ENCODE results near the gene UMAD1.

UMAD1 gene

DNA sequence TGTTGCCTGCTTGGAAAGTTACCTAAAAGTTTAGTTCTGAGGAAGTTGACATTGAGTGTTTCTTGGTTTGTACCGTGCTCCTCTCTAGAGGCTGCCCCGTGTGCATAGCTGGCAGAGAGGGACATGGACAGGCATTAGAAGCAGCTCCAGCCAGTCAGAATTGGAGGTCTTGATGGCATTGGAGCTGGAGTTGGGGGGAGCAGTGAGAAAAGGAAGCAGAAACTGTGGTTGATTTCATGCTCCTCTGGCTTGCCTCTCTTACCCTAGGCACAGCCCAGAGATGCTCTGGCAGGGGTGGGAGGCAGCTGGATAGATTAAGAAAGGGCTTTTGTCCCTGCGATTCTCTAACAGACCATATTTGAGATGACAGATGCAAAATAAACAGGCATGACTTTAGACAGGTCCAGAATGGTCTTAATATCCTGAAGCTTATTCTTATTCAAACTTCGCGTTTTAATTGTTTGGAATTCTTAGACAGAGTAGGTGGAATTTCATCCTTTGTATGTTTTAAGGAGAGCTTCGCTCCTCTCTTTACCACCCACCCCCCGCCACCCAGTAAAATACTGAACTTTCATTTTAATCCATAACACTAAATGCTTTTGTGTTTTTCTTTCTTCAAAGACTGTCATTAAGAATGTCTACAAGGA lies 254.6 kb downstream of the UMAD1 start:
- no peak for DNase-seq (ENCODE audit: low spot score)

DNA sequence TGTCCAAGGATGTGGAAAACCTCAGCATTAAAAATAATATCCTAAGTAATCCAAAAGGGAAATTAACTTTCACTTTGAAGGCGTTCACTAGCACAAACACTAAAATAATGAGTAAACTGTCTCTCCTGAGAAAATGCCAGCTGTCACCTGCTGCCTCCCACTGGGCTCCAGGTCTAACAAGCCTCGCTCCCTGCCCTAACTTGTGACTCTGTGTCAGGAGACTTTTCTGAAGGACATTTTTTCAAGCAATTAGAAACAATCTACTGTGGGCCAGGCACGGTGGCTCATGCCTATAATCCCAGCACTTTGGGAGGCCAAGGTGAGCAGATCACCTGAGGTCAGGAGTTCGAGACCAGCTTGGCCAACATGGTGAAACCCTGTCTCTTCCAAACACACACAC lies 255.2 kb downstream of the UMAD1 start:
- no peak for DNase-seq (ENCODE audit: low spot score)

GRCh38 chr7:7897509-7897908 lies 257.0 kb downstream of the UMAD1 start:
- DNase-seq (ENCODE audit: low spot score) = no peak

GRCh38 chr7:7897949-7898515 lies 257.5 kb downstream of the UMAD1 start:
- no peak for DNase-seq (ENCODE audit: low spot score)

DNA sequence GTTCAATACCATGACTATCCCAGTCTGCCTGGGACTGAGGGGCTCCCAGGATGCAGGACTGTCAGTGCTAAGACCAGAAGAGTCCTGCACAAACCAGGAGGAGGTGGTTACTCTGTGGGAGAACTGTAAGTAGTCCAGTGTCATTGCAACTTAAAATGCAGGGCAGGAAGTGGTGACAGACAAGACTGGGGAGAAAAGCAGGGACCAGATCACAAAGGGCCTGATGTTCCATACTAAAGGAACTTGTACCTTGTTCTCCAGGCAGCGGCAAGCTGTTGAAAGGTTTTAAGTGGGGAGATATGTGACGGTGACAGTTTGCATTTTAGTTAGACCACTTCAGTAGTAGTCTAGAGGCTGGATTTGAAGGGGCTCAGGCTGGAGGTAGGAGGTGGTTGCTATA lies 262.3 kb downstream of the UMAD1 start:
- no peak for DNase-seq (ENCODE audit: low spot score)

GRCh38 chr7:7907306-7907705 lies 266.8 kb downstream of the UMAD1 start:
- no peak for DNase-seq (ENCODE audit: low spot score)

DNA sequence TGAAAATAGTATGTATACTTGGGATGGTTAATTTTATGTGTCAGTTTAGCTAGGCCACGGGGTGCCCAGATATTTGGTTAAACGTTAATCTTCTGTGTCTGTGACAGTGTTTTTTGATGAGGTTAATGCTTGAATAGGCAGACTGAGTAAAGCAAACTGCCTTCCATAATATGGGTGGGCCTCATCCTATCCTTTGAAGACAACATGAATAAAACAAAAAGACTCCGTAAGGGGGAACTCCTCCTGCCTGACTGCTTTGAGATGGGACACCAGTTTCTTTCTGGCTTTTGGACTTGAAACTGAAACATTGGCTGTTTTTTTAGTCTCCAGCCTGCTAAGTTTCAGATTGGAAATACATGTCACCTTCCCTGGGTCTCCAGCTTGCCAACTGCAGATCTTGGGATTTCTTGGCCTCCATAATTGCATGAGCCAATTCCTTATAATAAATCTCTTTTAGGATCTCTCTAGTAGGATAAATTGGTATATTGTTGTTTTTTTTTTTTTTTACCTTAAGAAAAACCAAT lies 268.1 kb downstream of the UMAD1 start:
- no peak for DNase-seq (ENCODE audit: low spot score)

- no peak for DNase-seq (ENCODE audit: low spot score)
Measured at GRCh38 chr7:7909376-7909775, 268.8 kb downstream of the UMAD1 start.

DNA sequence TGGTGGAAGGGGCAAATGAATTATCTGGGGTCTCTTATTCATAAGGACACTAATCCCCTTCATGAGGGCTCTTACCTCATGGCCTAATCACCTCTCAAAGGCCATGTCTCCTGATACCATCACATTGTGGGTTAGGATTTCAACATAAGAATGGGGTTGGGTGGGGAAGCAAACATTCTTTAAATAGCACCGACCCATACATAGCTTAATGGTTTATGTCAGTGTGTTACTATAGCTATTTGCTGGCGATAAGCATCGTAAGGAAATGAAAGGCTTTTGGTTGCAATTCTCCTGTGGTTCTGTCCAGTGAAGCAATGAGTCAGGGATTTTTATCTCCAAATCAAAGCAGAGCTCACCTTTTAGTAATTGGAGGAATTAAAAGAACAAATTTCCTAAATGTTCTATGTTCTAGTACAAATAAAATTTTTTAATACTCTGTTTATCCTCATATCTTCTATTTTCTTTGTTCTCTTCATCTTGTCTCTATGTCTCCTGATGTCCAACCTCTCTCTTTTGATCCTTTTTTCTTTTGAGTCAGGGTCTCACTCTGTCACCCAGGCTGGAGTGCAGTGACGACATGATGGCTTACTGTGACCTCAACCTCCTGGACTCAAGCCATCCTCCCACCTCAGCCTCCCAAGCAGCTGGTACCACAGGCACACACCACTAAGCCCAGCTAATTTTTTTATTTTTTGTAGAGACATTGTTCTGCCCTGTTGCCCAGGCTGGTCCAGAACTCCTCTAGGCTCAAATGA lies 271.0 kb downstream of the UMAD1 start:
- no peak for DNase-seq (ENCODE audit: low spot score)

DNA sequence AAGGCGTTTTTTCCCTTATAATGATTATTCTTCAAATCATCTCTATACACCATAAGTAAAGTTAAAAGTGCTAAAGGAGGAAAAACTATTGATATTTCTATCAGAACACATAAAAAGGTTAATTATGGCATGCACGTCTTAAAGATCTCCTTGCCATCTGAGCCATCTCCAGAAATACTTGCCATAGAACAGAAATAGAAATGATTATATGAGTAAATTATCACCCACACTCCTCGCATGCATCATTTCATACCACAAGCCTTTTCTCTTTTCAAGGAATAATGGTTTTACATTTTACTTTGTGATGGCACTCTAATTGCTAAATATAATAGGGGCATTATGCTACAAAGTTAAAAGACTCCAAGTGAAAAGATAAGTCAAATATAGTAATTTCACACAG lies 272.4 kb downstream of the UMAD1 start:
- no peak for DNase-seq (ENCODE audit: low spot score)

DNA sequence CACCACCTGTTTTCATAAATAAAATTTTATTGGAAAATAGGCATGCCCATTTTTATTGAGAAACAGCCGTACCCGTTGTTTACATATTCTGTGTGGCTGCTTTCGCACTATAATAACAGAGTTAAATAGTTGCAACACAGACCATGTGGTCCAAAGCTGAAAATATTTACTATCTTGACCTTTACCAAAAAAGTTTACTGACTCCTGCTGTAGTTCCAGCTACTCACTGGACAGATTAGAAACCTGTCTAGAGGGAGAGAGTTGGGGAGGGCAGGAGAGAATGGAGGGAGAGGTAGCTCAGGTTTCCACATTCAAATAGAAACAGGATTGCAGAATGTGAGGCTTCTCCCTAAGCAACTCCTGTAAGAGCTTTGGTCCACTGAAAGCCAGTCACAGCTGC lies 273.0 kb downstream of the UMAD1 start:
- DNase-seq (ENCODE audit: low spot score) = no peak

DNA sequence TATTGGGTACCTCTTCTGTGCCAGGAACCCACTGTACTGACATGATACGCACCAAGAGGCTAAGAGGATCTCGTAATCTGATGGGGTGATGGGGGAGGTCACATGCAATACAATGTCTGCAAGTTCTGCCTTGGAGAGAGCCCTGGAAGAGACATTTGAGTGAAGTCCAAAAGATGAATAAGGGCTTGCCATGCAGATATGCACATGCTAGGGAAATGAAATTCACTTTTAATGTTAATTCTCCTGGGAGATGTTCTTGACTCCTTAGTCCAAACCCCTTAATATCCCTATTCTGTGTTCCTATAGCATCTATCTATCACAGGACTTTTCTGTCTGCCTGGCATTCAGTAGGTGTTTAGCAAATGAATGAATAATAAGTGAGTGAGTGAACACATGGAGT lies 274.0 kb downstream of the UMAD1 start:
- DNase-seq (ENCODE audit: low spot score) = no peak

- no peak for DNase-seq (ENCODE audit: low spot score)
Measured at GRCh38 chr7:7916064-7916463, 275.5 kb downstream of the UMAD1 start.

- no peak for DNase-seq (ENCODE audit: low spot score)
Measured at GRCh38 chr7:7917593-7917992, 277.0 kb downstream of the UMAD1 start.

GRCh38 chr7:7918736-7919448 lies 278.3 kb downstream of the UMAD1 start:
- no peak for DNase-seq (ENCODE audit: low spot score)

DNA sequence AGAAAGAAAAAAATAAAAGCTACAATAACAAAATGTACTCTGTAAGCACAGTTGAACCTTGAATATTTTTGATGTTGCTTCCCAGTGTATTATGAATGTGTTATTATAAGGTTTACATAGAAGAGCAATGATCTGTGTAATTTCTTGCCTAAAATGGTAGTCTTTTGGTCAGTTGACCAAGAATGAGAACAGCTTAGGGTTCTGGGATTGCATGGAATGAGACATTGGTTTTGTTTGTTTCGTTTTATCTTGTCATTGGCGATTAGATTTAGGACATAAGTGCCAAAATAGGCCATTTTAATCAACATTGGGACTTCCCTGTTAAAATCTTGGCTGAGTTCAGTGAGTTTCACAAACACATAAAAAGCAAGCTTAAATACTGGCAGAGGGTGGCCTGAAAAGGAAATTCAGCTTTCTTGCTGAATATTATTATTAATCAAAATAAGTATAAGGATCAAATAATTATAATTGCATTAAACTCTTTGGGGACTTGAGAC lies 278.9 kb downstream of the UMAD1 start:
- no peak for DNase-seq (ENCODE audit: low spot score)

DNA sequence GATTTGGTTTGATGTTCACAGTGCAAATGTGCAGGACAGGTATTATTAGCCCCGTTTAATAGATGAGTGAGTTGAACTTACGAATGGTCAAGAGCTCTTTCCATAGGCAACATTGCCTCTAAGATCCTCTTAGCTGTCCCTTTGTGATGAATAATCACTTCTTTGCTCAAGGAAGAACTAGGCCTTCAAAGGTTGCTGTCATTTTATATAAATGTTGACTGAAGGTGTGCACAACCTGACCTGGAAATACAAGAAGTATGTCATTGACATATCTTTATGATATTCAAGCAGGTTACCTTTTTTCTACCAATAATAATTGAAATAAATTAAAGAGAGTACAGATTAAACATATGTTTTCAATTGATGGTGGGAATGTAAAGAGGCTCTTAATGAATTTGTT lies 279.5 kb downstream of the UMAD1 start:
- no peak for DNase-seq (ENCODE audit: low spot score)

- peak; percentile 50 for DNase-seq (ENCODE audit: low spot score)
Measured at GRCh38 chr7:7920481-7920880, 279.9 kb downstream of the UMAD1 start.

- DNase-seq (ENCODE audit: low spot score) = no peak
Measured at GRCh38 chr7:7921830-7922229, 281.3 kb downstream of the UMAD1 start.

GRCh38 chr7:7922684-7923385 lies 282.3 kb downstream of the UMAD1 start:
- no peak for DNase-seq (ENCODE audit: low spot score)

DNA sequence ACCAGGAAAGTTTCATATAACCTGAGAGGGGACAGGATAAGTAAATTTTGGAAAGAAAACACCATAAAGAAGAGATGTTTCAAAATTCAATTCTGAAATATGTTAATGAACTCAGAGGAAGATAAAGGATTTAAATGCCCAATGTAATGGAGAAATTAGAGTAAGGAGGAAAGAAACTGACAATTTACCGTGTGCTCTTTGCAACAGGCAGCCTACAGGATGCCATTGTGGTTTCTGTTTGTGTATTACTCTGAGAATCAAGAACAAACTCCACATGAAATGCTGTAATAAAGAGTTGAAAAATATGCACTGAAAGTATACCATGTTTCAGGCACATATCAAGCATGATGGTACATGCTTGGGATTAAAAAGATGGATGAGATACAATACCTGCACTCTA lies 283.3 kb downstream of the UMAD1 start:
- peak; percentile 7 for DNase-seq (ENCODE audit: low spot score)

- DNase-seq (ENCODE audit: low spot score) = no peak
Measured at GRCh38 chr7:7924303-7924702, 283.8 kb downstream of the UMAD1 start.
